Astrocyte (in vitro differentiated cells and primary cell): ENCODE measurements around the gene APBA3. TPM values are rescaled to one million over a fixed set of nuclear protein-coding genes. Genes with fewer than 3 reads are reported as not detected.

Experiments used
- DNase-seq: peaks from one replicate; pipeline ENCODE4 v3.0.0-alpha.2; 2010; ENCODE audit warnings: low read depth
- FAIRE-seq: peaks from 2 replicates; lab custom pipeline; 2011; peaks lifted over from hg19 to GRCh38; lab: Jason Lieb, UNC
- H2AFZ ChIP-seq: 2 replicates; pipeline ENCODE4 v1.6.0; 2012; ENCODE audit warnings: low read depth, low read length, inconsistent platforms
- H3K27ac ChIP-seq: 2 replicates; pipeline ENCODE4 v1.5.1; 2011; ENCODE audit warnings: low read depth, low read length, inconsistent platforms
- H3K27me3 ChIP-seq: 2 replicates; pipeline ENCODE4 v1.6.0; 2011; ENCODE audit warnings: low read length, inconsistent platforms; ENCODE audit not compliant: insufficient read depth
- H3K36me3 ChIP-seq: 2 replicates; pipeline ENCODE4 v1.5.1; 2011; ENCODE audit warnings: low read length, inconsistent platforms; ENCODE audit not compliant: insufficient read depth
- H3K4me1 ChIP-seq: 2 replicates; pipeline ENCODE4 v1.5.1; 2011; ENCODE audit warnings: low read length, inconsistent platforms; ENCODE audit not compliant: insufficient read depth
- H3K4me2 ChIP-seq: 2 replicates; pipeline ENCODE4 v1.6.0; 2012; ENCODE audit warnings: low read length, inconsistent platforms
- H3K4me3 ChIP-seq: 2 replicates; pipeline ENCODE4 v1.5.1; 2011; ENCODE audit warnings: low read depth, mild to moderate bottlenecking, low read length, inconsistent platforms; ENCODE audit not compliant: insufficient read depth
- H3K79me2 ChIP-seq: 2 replicates; pipeline ENCODE4 v1.6.0; 2012; ENCODE audit warnings: mild to moderate bottlenecking, low read length, inconsistent platforms; ENCODE audit not compliant: insufficient read depth
- H3K9ac ChIP-seq: 2 replicates; pipeline ENCODE4 v1.6.0; 2012; ENCODE audit warnings: mild to moderate bottlenecking, low read length, inconsistent platforms
- H3K9me3 ChIP-seq: 2 replicates; pipeline ENCODE4 v1.5.1; 2012; ENCODE audit warnings: low read depth, mild to moderate bottlenecking, low read length, inconsistent platforms; ENCODE audit not compliant: insufficient read depth
- H4K20me1 ChIP-seq: 2 replicates; pipeline ENCODE4 v1.6.0; 2012; ENCODE audit warnings: low read length, inconsistent platforms; ENCODE audit not compliant: insufficient read depth
- H3K27ac Mint-ChIP-seq: one replicate; pipeline ENCODE4 v1.8.0; 2021; ENCODE audit warnings: mild to moderate bottlenecking, mixed read lengths; ENCODE audit not compliant: unreplicated experiment
- H3K27me3 Mint-ChIP-seq: one replicate; pipeline ENCODE4 v1.8.0; 2021; ENCODE audit warnings: low read depth, mixed read lengths; ENCODE audit not compliant: unreplicated experiment
- H3K36me3 Mint-ChIP-seq: one replicate; pipeline ENCODE4 v1.8.0; 2021; ENCODE audit warnings: low read depth, mixed read lengths; ENCODE audit not compliant: unreplicated experiment
- H3K4me1 Mint-ChIP-seq: one replicate; pipeline ENCODE4 v1.8.0; 2021; ENCODE audit warnings: low read depth, mixed read lengths; ENCODE audit not compliant: unreplicated experiment
- H3K4me3 Mint-ChIP-seq: one replicate; pipeline ENCODE4 v1.8.0; 2021; ENCODE audit warnings: mild to moderate bottlenecking, moderate library complexity, mixed read lengths; ENCODE audit not compliant: unreplicated experiment
- H3K9me3 Mint-ChIP-seq: one replicate; pipeline ENCODE4 v1.8.0; 2021; ENCODE audit warnings: mild to moderate bottlenecking, mixed read lengths; ENCODE audit not compliant: unreplicated experiment
- EZH2 ChIP-seq: IDR thresholded peaks from 2 replicates; pipeline ENCODE4 v1.6.1; 2012; ENCODE audit warnings: mild to moderate bottlenecking, low read length, inconsistent platforms; ENCODE audit not compliant: insufficient read depth
- total RNA-seq: library from RNA; stranded (reverse); gene quantifications from 2 replicates; pipeline ENCODE4 v1.2.1, GENCODE V29; 2021
- TF ChIP-seq, protein P1 (sequence below): IDR thresholded peaks from 2 replicates; pipeline ENCODE4 v1.5.1; 2011; ENCODE audit warnings: low read depth, mild to moderate bottlenecking, inconsistent platforms, low read length, moderate library complexity; ENCODE audit not compliant: insufficient read depth

APBA3 gene
- total RNA-seq, 1 donor from 2014 or later, result 16.5 TPM

GRCh38 chr19:3796358-3796757 lies 34.9 kb upstream of the APBA3 start:
- no peak for DNase-seq
- Histone ChIP-seq H3K27me3 (peaks cover 14% of the 10 kb centered on the region), H3K36me3 (no peaks in the 10 kb centered on the region), H3K9me3 (peaks cover 4% of the 10 kb centered on the region), H3K4me2 (no peak overlapping the region), H3K4me3 (no peak overlapping the region), H3K79me2 (no peaks in the 10 kb centered on the region), H3K4me1 (peaks cover 4% of the 10 kb centered on the region), H2AFZ (no peak overlapping the region), H3K27ac (no peak overlapping the region), H3K9ac (no peak overlapping the region), H4K20me1 (no peaks in the 10 kb centered on the region)
- Mint-ChIP-seq H3K9me3 (peaks cover 5% of the 10 kb centered on the region), H3K4me1 (no peaks in the 10 kb centered on the region), H3K36me3 (no peaks in the 10 kb centered on the region), H3K4me3 (no peak overlapping the region), H3K27ac (no peak overlapping the region), H3K27me3 (peaks cover 29% of the 10 kb centered on the region)
- TF ChIP-seq, protein P1, sequence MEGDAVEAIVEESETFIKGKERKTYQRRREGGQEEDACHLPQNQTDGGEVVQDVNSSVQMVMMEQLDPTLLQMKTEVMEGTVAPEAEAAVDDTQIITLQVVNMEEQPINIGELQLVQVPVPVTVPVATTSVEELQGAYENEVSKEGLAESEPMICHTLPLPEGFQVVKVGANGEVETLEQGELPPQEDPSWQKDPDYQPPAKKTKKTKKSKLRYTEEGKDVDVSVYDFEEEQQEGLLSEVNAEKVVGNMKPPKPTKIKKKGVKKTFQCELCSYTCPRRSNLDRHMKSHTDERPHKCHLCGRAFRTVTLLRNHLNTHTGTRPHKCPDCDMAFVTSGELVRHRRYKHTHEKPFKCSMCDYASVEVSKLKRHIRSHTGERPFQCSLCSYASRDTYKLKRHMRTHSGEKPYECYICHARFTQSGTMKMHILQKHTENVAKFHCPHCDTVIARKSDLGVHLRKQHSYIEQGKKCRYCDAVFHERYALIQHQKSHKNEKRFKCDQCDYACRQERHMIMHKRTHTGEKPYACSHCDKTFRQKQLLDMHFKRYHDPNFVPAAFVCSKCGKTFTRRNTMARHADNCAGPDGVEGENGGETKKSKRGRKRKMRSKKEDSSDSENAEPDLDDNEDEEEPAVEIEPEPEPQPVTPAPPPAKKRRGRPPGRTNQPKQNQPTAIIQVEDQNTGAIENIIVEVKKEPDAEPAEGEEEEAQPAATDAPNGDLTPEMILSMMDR, result no peak
- TF ChIP-seq EZH2, result no peak
- no peak for FAIRE-seq

DNA sequence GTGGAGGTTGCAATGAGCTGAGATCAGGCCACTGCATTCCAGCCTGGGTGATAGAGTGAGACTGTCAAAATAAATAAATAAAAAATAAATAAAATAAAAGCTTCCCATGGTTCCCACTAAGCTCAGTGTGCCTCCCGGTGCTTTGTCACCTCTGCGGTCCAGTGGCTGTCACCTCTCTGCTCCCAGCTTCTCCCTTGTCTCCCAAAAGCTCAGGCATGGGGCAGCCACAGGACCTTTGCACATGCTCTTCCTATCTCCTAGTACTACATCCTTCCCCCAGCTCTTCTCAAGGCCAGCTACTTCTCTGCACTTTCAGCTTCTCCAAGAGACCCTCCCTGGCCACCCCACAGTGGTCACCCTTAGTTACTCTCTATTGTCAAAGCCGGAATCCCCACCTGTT lies 32.3 kb upstream of the APBA3 start:
- Histone ChIP-seq H3K79me2 (no peaks in the 10 kb centered on the region), H4K20me1 (no peaks in the 10 kb centered on the region), H3K4me3 (no peak overlapping the region), H2AFZ (no peak overlapping the region), H3K9ac (no peak overlapping the region), H3K27ac (no peak overlapping the region), H3K4me2 (no peak overlapping the region), H3K4me1 (no peaks in the 10 kb centered on the region), H3K9me3 (peaks cover 12% of the 10 kb centered on the region), H3K27me3 (peaks cover 8% of the 10 kb centered on the region), H3K36me3 (no peaks in the 10 kb centered on the region)
- no peak overlapping the region for H3K27ac Mint-ChIP-seq
- peaks cover 35% of the 10 kb centered on the region for H3K27me3 Mint-ChIP-seq
- H3K4me3 Mint-ChIP-seq, result no peak overlapping the region
- DNase-seq, result no peak
- H3K36me3 Mint-ChIP-seq, result no peaks in the 10 kb centered on the region
- no peak for FAIRE-seq
- peaks cover 21% of the 10 kb centered on the region for H3K9me3 Mint-ChIP-seq
- no peak for TF ChIP-seq EZH2
- TF ChIP-seq, protein P1, result no peak
- no peaks in the 10 kb centered on the region for H3K4me1 Mint-ChIP-seq

- Histone ChIP-seq H3K27ac (no peak overlapping the region), H4K20me1 (no peaks in the 10 kb centered on the region), H3K9me3 (peaks cover 12% of the 10 kb centered on the region), H3K27me3 (peaks cover 8% of the 10 kb centered on the region), H3K4me1 (no peaks in the 10 kb centered on the region), H3K4me3 (no peak overlapping the region), H2AFZ (no peak overlapping the region), H3K4me2 (no peak overlapping the region), H3K79me2 (no peaks in the 10 kb centered on the region), H3K36me3 (no peaks in the 10 kb centered on the region), H3K9ac (no peak overlapping the region)
- Mint-ChIP-seq H3K27me3 (peaks cover 36% of the 10 kb centered on the region), H3K9me3 (peaks cover 21% of the 10 kb centered on the region), H3K4me3 (no peak overlapping the region), H3K36me3 (no peaks in the 10 kb centered on the region), H3K4me1 (no peaks in the 10 kb centered on the region), H3K27ac (no peak overlapping the region)
- DNase-seq (no peak), FAIRE-seq (no peak)
- TF ChIP-seq, protein P1, result no peak
- no peak for TF ChIP-seq EZH2
Observed at GRCh38 chr19:3792114-3792513, 30.6 kb upstream of the APBA3 start.
